HepG2 (cell line): ENCODE data around the gene XAB2. TPM values are rescaled to one million over a fixed set of nuclear protein-coding genes. Genes with fewer than 3 reads are reported as not detected.

ENCODE experiments used
- ARNTL ChIP-seq: sonication (generic); formaldehyde crosslinking; IDR thresholded peaks from 2 replicates; pipeline ENCODE4 v1.4.0; 2020; ENCODE audit warnings: mild to moderate bottlenecking, missing genetic modification reagents
- CAMTA2 ChIP-seq: sonication (generic); formaldehyde crosslinking; IDR thresholded peaks from 2 replicates; pipeline ENCODE4 v1.4.0; 2020; ENCODE audit warnings: mild to moderate bottlenecking, missing genetic modification reagents, borderline replicate concordance
- CBX1 ChIP-seq: IDR thresholded peaks from one replicate; pipeline ENCODE4 v1.6.1; 2016; ENCODE audit warnings: antibody characterized with exemption, low read depth
- ERF ChIP-seq: IDR thresholded peaks from 2 replicates; pipeline ENCODE4 v1.6.1; 2018; ENCODE audit warnings: missing biosample characterization, missing genetic modification reagents
- HIVEP1 ChIP-seq: sonication (generic); formaldehyde crosslinking; IDR thresholded peaks from 2 replicates; pipeline ENCODE4 v1.4.0; 2020; ENCODE audit warnings: mild to moderate bottlenecking, missing genetic modification reagents
- JUN ChIP-seq: sonication (generic); formaldehyde crosslinking; IDR thresholded peaks from 2 replicates; pipeline ENCODE4 v1.4.0; 2020; ENCODE audit warnings: mild to moderate bottlenecking, missing genetic modification reagents
- KDM5A ChIP-seq: fragments of 200-600 bp; sonication (generic); IDR thresholded peaks from 2 replicates; pipeline ENCODE4 v1.7.0; 2018; ENCODE audit warnings: antibody characterized with exemption, mild to moderate bottlenecking, low read length, borderline replicate concordance
- MAF1 ChIP-seq: sonication (generic); formaldehyde crosslinking; IDR thresholded peaks from 2 replicates; pipeline ENCODE4 v1.5.0; 2020; ENCODE audit warnings: missing genetic modification reagents, borderline replicate concordance
- MIXL1 ChIP-seq: IDR thresholded peaks from 2 replicates; pipeline ENCODE4 v1.6.1; 2016
- NBN ChIP-seq: fragments of 450-650 bp; conservative IDR thresholded peaks from 2 replicates; pipeline ENCODE4 v1.6.1; 2017
- NR1H2 ChIP-seq: sonication (generic); formaldehyde crosslinking; IDR thresholded peaks from 2 replicates; pipeline ENCODE4 v1.8.1; 2022; ENCODE audit warnings: low read depth, missing genetic modification reagents, borderline replicate concordance
- POLR2G ChIP-seq: fragments of 200-400 bp; formaldehyde crosslinking; IDR thresholded peaks from 2 replicates; pipeline ENCODE4 v1.6.1; 2018; ENCODE audit warnings: mild to moderate bottlenecking, low read depth, low read length, moderate library complexity
- SAFB2 ChIP-seq: sonication (generic); formaldehyde crosslinking; IDR thresholded peaks from 2 replicates; pipeline ENCODE4 v1.5.1; 2020; ENCODE audit warnings: missing genetic modification reagents, low read depth, mild to moderate bottlenecking, borderline replicate concordance
- SYNCRIP ChIP-seq: fragments of 200-400 bp; formaldehyde crosslinking; IDR thresholded peaks from 2 replicates; pipeline ENCODE4 v1.6.1; 2018; ENCODE audit warnings: mild to moderate bottlenecking, low read depth, low read length; ENCODE audit not compliant: insufficient read depth
- TEAD3 ChIP-seq: optimal IDR thresholded peaks from 2 replicates; pipeline ENCODE3; 2016; ENCODE audit warnings: borderline replicate concordance
- XBP1 ChIP-seq: sonication (generic); formaldehyde crosslinking; IDR thresholded peaks from 2 replicates; pipeline ENCODE4 v1.5.0; 2020; ENCODE audit warnings: missing genetic modification reagents
- ZNF121 ChIP-seq: sonication (generic); formaldehyde crosslinking; IDR thresholded peaks from 2 replicates; pipeline ENCODE4 v1.5.0; 2020; ENCODE audit warnings: mild to moderate bottlenecking, missing genetic modification reagents
- ZNF367 ChIP-seq: sonication (generic); formaldehyde crosslinking; IDR thresholded peaks from 2 replicates; pipeline ENCODE4 v1.4.0; 2020; ENCODE audit warnings: missing genetic modification reagents, borderline replicate concordance
- ZNF674 ChIP-seq: sonication (generic); formaldehyde crosslinking; IDR thresholded peaks from 2 replicates; pipeline ENCODE4 v1.5.0; 2020; ENCODE audit warnings: low read depth, mild to moderate bottlenecking, missing genetic modification reagents
- ZNF720 ChIP-seq: sonication (generic); formaldehyde crosslinking; IDR thresholded peaks from 2 replicates; pipeline ENCODE4 v1.4.0; 2020; ENCODE audit warnings: missing genetic modification reagents
- ZNF776 ChIP-seq: sonication (generic); formaldehyde crosslinking; IDR thresholded peaks from 2 replicates; pipeline ENCODE4 v1.4.0; 2020; ENCODE audit warnings: mild to moderate bottlenecking, missing genetic modification reagents
- ZNF792 ChIP-seq: IDR thresholded peaks from 2 replicates; pipeline ENCODE4 v1.6.1; 2016
- ZNF83 ChIP-seq: sonication (generic); formaldehyde crosslinking; IDR thresholded peaks from 2 replicates; pipeline ENCODE4 v1.4.0; 2020; ENCODE audit warnings: missing genetic modification reagents, mild to moderate bottlenecking, borderline replicate concordance
- ZSCAN25 ChIP-seq: sonication (generic); formaldehyde crosslinking; IDR thresholded peaks from 2 replicates; pipeline ENCODE4 v1.8.0; 2022; ENCODE audit warnings: mild to moderate bottlenecking, missing genetic modification reagents
- polyA plus RNA-seq, 8 experiments: library from polyadenylated mRNA; depleted of rRNA in 3 of 8; stranded (reverse) in 7 of 8; unstranded in 1 of 8; fragments of >200 nt; fragmentation: Illumina TruSeq in 4 of 8; extraction: Trizol in 4 of 8; gene quantifications; 2 replicates each; pipeline versions ENCODE4 v1.2.1 to v1.2.3, GENCODE V29; 2011 to 2016; ENCODE audit warnings: low read depth in 4 of 8, missing spikeins in 1 of 8, mixed read lengths in 1 of 8; ENCODE audit not compliant: insufficient read depth in 1 of 8
- total RNA-seq, 5 experiments: library from RNA; depleted of rRNA; stranded (reverse); fragments of >200 nt; fragmentation: Illumina TruSeq; extraction: Trizol; gene quantifications; 2 replicates each; pipeline ENCODE4 v1.2.3, GENCODE V29; 2016; ENCODE audit warnings: low read depth in 1 of 5
- TF ChIP-seq, protein P1 (sequence below), 2 experiments: fragments of 450-650 bp in 1 of 2; sonication (generic) in 1 of 2; formaldehyde crosslinking; IDR thresholded peaks; 2 replicates each; pipeline versions ENCODE4 v1.5.0 to v1.8.0; 2020 to 2022; ENCODE audit warnings: mild to moderate bottlenecking in 1 of 2, missing genetic modification reagents in 1 of 2
- TF ChIP-seq, protein P2 (sequence below): sonication (generic); formaldehyde crosslinking; IDR thresholded peaks from 2 replicates; pipeline ENCODE4 v1.4.0; 2020; ENCODE audit warnings: low read depth, mild to moderate bottlenecking, missing genetic modification reagents
- TF ChIP-seq, protein P3 (sequence below): sonication (generic); formaldehyde crosslinking; IDR thresholded peaks from 2 replicates; pipeline ENCODE4 v1.9.0; 2022; ENCODE audit warnings: missing genetic modification reagents, mild to moderate bottlenecking, borderline replicate concordance
- TF ChIP-seq, protein P4 (sequence below): sonication (generic); formaldehyde crosslinking; IDR thresholded peaks from 2 replicates; pipeline ENCODE4 v1.5.0; 2020; ENCODE audit warnings: missing genetic modification reagents

The XAB2 gene
- total and polyA plus RNA-seq, 2 of the 13 experiments (the other 11 are each of a cell fraction or from before 2014, with no cell fraction given), result 6.2 to 23.9 TPM

DNA sequence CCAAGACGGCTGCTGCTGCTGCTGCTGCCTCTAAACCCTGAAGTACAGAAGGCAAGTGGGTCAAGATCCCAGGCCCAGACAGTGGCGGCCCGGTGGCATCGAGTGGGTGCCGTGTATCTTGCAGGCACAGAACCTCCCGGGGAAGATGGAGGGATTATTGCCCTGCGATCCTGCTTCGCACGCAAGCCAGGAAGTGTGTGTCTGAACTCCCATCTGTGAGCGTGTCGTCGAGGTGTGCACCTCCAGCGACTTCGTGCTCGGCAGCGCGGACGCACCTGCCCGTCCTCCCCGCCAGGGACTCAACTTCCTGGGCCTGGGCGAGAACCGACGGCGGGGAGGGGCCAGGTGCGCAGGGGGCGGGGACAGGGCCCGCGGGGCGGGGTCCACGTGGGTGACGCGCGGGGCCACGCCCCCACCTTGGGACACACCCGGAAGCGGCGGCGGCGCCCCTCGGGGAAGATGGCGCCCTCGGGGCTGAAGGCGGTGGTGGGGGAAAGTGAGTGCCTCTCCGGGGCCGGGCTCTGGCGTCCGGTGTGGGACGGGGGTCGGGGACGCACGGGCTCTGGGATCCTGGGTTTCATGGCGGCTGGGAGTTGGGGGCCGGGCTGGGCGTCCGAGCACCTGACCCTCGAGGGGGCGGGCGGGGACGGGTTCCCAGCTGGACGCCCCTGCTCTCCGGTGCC is 7.5 kb upstream of the XAB2 start, which contains the start of gene STXBP2 (continued):
- no peak; the same call in 1 of the 2 replicates for TF ChIP-seq SAFB2 (CRISPR knock-in tag)
- peak; percentile 19 for TF ChIP-seq TEAD3 (CRISPR knock-in tag)
- TF ChIP-seq ZNF776 (CRISPR knock-in tag), result peak; percentile 44; the same call in 1 of the 2 replicates
- TF ChIP-seq ZNF792 (CRISPR knock-in tag), result peak; percentile 80; the same call in 1 of the 2 replicates
- TF ChIP-seq, protein P1, sequence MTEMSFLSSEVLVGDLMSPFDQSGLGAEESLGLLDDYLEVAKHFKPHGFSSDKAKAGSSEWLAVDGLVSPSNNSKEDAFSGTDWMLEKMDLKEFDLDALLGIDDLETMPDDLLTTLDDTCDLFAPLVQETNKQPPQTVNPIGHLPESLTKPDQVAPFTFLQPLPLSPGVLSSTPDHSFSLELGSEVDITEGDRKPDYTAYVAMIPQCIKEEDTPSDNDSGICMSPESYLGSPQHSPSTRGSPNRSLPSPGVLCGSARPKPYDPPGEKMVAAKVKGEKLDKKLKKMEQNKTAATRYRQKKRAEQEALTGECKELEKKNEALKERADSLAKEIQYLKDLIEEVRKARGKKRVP (CRISPR knock-in tag; IDR thresholded peaks at IDR 0.05), result no peak
- no peak for TF ChIP-seq ZNF720 (CRISPR knock-in tag)
- no peak for TF ChIP-seq MAF1
- TF ChIP-seq CBX1, result peak; percentile 70
- TF ChIP-seq, protein P2, sequence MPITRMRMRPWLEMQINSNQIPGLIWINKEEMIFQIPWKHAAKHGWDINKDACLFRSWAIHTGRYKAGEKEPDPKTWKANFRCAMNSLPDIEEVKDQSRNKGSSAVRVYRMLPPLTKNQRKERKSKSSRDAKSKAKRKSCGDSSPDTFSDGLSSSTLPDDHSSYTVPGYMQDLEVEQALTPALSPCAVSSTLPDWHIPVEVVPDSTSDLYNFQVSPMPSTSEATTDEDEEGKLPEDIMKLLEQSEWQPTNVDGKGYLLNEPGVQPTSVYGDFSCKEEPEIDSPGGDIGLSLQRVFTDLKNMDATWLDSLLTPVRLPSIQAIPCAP (CRISPR knock-in tag), result no peak
- TF ChIP-seq CAMTA2, result no peak
- TF ChIP-seq ZNF367 (CRISPR knock-in tag), result no peak
- no peak for TF ChIP-seq ZSCAN25 (CRISPR knock-in tag)
- TF ChIP-seq JUN, result peak; percentile 69; the same call in 1 of the 2 replicates
- peak; percentile 74 for TF ChIP-seq ARNTL (CRISPR knock-in tag)
- no peak; the same call in 1 of the 2 replicates for TF ChIP-seq KDM5A
- no peak for TF ChIP-seq MIXL1 (CRISPR knock-in tag)
- TF ChIP-seq, protein P3, sequence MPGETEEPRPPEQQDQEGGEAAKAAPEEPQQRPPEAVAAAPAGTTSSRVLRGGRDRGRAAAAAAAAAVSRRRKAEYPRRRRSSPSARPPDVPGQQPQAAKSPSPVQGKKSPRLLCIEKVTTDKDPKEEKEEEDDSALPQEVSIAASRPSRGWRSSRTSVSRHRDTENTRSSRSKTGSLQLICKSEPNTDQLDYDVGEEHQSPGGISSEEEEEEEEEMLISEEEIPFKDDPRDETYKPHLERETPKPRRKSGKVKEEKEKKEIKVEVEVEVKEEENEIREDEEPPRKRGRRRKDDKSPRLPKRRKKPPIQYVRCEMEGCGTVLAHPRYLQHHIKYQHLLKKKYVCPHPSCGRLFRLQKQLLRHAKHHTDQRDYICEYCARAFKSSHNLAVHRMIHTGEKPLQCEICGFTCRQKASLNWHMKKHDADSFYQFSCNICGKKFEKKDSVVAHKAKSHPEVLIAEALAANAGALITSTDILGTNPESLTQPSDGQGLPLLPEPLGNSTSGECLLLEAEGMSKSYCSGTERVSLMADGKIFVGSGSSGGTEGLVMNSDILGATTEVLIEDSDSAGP (CRISPR knock-in tag), result 0 out of 2 replicates have a peak, but pooled peaks have one; percentile 34
- no peak for TF ChIP-seq SYNCRIP
- TF ChIP-seq ZNF121 (CRISPR knock-in tag), result no peak
- TF ChIP-seq POLR2G, result peak; percentile 78
- TF ChIP-seq NR1H2, result no peak
- TF ChIP-seq, protein P4, sequence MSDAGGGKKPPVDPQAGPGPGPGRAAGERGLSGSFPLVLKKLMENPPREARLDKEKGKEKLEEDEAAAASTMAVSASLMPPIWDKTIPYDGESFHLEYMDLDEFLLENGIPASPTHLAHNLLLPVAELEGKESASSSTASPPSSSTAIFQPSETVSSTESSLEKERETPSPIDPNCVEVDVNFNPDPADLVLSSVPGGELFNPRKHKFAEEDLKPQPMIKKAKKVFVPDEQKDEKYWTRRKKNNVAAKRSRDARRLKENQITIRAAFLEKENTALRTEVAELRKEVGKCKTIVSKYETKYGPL (CRISPR knock-in tag), result no peak
- TF ChIP-seq HIVEP1, result 0 out of 2 replicates have a peak, but pooled peaks have one; percentile 21
- TF ChIP-seq ZNF83 (CRISPR knock-in tag), result no peak
- TF ChIP-seq ERF (CRISPR knock-in tag), result peak; percentile 84; the same call in 1 of the 2 replicates
- no peak for TF ChIP-seq ZNF674 (CRISPR knock-in tag)
- TF ChIP-seq NBN, result no peak
- no peak for TF ChIP-seq XBP1 (CRISPR knock-in tag)
